ES-I3 (cell line): ENCODE measurements around the gene RNF180.
"Not testable (repeated sequence)": the region's sequence is repeated elsewhere in the genome, so short reads cannot be mapped to it uniquely, and the experiment has no call there.

Experiments used
- H3K36me3 ChIP-seq: 2 replicates; pipeline ENCODE4 v1.6.1; 2013; ENCODE audit warnings: mild to moderate bottlenecking, low read length, control low read depth, moderate library complexity; ENCODE audit not compliant: insufficient read depth
- H3K4me1 ChIP-seq: 2 replicates; pipeline ENCODE4 v1.6.1; 2013; ENCODE audit warnings: mild to moderate bottlenecking, control low read depth, low read length; ENCODE audit not compliant: insufficient read depth
- H3K9ac ChIP-seq: 2 replicates; pipeline ENCODE4 v1.6.1; 2013; ENCODE audit warnings: low read depth, mild to moderate bottlenecking, low read length, moderate library complexity
- H3K9me3 ChIP-seq: 2 replicates; pipeline ENCODE4 v1.6.1; 2013; ENCODE audit warnings: mild to moderate bottlenecking, low read length, moderate library complexity; ENCODE audit not compliant: control insufficient read depth, insufficient read depth

The RNF180 gene

DNA sequence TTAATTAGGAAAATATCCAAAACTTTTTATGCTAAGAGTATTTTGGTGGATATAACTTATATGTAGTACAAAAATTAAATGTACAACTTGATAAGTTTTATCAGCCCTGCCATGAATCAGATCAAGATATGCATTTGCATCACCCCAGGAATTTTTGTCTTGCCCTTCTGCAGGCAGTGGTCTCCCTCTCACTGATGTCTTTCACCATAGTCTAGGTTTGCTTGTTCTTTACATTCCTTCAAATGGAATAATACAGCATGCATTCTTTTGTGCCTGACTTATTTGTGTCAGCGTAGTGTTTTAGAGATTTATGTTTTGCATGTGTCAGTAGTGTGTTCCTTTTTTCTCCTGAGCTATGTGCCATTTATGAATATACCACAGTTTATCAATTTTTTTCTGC is 36.4 kb downstream of the RNF180 start:
- no peaks in the 10 kb centered on the region for H3K36me3 ChIP-seq
- H3K9me3 ChIP-seq = no peaks in the 10 kb centered on the region
- H3K4me1 ChIP-seq = no peaks in the 10 kb centered on the region
- H3K9ac ChIP-seq = no peak overlapping the region

DNA sequence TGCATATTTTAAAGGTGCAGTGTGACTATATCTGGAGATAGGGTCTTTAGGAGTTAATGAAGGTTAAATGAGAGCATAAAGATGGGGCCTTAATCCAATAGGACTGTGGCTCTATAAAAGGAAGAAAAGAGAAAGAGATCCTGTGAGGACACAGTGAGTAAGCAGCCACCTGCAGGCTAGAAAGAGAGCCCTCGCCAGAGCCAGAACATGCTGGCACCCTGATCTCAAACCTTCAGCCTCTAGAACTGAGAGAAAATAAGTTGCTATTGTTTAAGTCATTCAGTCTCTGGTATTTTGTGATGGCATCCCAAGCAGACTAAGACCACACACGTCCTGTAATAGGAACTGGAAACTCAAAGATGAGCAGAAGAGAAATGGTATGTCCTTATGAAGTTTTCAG is 41.0 kb downstream of the RNF180 start:
- Histone ChIP-seq H3K9ac (no peak overlapping the region), H3K9me3 (no peaks in the 10 kb centered on the region), H3K4me1 (peaks cover 4% of the 10 kb centered on the region; the same call in 1 of the 2 replicates), H3K36me3 (no peaks in the 10 kb centered on the region)

DNA sequence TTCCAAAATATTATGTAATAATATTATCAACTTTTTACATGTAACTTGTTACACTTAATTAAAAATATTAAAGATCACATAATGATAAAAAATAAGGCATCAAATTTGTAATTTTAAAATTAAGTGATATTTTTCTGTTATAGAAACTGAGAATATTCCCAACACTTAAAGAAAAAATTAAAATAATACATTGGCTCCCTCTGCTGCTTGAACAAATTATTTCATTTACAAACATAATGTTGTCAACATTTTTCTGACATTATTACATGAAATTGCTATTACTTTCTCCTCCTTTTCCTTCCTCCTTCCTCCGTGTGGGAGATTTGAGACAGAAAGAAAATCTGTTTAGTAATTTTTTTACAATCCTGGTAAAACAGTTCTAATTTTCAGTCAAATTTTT is 42.3 kb downstream of the RNF180 start:
- Histone ChIP-seq H3K9me3 (no peaks in the 10 kb centered on the region), H3K9ac (no peak overlapping the region), H3K4me1 (peaks cover 4% of the 10 kb centered on the region; the same call in 1 of the 2 replicates), H3K36me3 (no peaks in the 10 kb centered on the region)

DNA sequence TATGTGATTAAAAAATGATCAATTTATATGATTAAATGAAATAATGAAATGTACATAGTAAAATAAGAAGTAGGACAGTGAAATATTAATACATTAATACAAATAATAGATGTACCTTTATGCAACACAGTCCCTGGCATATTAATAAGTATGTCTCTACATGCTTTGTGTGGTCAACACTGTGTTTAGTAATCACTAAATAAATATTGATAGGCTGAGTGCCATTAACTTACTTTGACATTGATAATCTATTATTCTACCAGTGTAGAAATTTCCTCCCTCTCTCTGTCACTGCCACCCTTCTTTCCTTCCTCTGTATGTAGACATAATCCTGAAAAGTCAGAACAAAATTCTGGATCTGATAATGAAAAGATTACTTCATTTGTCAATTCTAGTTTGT is 43.7 kb downstream of the RNF180 start:
- H3K9ac ChIP-seq = no peak overlapping the region
- H3K36me3 ChIP-seq = no peaks in the 10 kb centered on the region
- H3K9me3 ChIP-seq = no peaks in the 10 kb centered on the region
- H3K4me1 ChIP-seq = peaks cover 4% of the 10 kb centered on the region; the same call in 1 of the 2 replicates

DNA sequence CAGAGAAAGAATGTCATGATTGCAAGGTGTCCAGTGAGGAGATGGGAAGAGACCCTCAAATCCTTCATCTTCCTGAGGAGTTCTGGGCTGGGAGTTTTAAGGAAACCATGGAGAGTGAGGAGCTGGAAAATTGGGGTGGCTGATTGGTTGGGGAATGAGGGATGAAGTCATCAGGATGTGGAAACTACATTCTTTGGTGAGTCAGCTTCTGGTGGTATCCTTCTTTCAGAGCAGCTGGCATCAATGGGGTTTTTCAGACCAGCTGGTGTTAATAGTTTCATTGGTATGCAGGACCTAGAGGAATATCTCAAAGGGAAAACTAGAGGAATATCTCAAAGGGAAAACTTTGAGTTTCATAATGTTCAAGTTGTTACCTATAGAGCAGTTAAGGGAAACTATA is 45.2 kb downstream of the RNF180 start:
- Histone ChIP-seq H3K36me3 (no peaks in the 10 kb centered on the region), H3K9ac (no peak overlapping the region), H3K4me1 (peaks cover 4% of the 10 kb centered on the region; the same call in 1 of the 2 replicates), H3K9me3 (no peaks in the 10 kb centered on the region)

DNA sequence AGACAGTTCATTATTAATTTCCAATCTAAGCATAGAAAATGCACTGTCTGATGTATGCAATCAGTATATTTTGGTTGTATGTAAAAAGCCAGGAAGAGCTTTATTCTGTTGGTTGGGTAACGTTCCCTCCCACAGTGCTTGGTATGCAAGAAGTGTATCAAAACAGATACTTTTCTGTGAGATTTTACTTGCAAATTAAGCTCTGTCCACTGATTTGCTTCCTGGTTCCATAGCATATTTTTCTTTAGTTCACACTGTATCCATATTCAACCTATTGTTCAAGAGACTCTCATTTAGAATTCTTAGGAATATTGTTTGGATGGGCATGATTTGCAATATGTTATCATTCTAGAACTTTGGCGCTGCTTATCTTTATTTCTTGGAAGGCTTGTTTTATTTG is 47.4 kb downstream of the RNF180 start:
- H3K4me1 ChIP-seq = peaks cover 4% of the 10 kb centered on the region; the same call in 1 of the 2 replicates
- H3K9ac ChIP-seq = no peak overlapping the region

DNA sequence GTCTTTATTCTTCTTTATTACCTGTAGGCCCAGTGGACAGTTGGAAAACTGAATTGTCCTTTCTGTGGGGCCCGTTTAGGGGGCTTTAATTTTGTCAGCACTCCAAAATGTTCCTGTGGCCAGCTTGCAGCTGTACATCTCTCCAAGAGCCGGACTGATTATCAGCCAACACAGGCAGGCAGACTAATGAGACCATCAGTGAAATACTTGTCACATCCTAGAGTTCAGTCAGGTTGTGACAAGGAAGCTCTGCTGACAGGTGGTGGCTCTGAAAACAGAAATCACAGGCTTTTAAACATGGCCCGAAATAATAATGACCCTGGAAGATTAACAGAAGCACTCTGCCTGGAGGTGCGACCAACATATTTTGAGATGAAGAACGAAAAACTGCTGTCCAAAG is 47.9 kb downstream of the RNF180 start:
- Histone ChIP-seq H3K36me3 (no peaks in the 10 kb centered on the region), H3K4me1 (peaks cover 4% of the 10 kb centered on the region; the same call in 1 of the 2 replicates), H3K9me3 (no peaks in the 10 kb centered on the region), H3K9ac (no peak overlapping the region)

More for the DNA sequence above, 47.4 kb downstream of the RNF180 start:
- Histone ChIP-seq H3K36me3 (no peaks in the 10 kb centered on the region), H3K9me3 (no peaks in the 10 kb centered on the region)

DNA sequence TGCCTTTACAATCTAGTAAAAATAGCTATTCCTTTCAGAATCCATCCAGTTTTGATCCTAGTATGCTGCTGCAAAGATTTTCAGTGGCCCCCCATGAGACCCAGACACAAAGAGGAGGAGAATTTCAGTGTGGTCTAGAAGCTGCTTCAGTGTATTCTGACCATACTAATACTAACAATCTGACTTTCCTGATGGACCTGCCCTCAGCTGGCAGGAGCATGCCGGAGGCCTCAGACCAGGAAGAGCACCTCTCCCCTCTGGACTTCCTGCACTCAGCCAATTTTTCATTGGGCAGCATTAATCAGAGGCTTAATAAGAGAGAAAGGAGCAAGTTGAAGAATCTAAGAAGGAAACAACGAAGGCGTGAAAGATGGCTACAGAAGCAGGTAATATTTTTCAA is 48.5 kb downstream of the RNF180 start:
- H3K9me3 ChIP-seq = no peaks in the 10 kb centered on the region
- peaks cover 4% of the 10 kb centered on the region; the same call in 1 of the 2 replicates for H3K4me1 ChIP-seq
- H3K36me3 ChIP-seq = no peaks in the 10 kb centered on the region
- no peak overlapping the region for H3K9ac ChIP-seq

DNA sequence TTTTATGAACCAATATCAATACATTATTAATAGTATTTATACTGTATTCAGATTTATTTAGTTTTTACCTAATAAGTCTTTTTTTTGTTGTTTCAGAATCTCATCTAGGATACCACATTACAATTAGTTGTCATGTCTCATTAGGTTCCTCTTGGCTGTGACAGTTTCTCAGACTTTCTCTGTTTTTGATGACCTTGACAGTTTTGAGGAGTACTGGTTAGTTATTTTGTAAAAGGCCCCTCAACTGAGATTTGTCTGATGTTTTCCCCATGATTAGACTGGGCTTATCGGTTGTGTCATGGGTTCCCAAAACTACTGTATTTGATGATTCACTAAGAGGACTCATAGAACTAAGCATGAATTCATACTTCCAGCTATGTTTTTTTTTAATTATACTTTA is 56.3 kb downstream of the RNF180 start:
- H3K9ac ChIP-seq = no peak overlapping the region
- no peaks in the 10 kb centered on the region for H3K36me3 ChIP-seq
- H3K4me1 ChIP-seq = no peaks in the 10 kb centered on the region
- peaks cover 3% of the 10 kb centered on the region; the same call in 1 of the 2 replicates for H3K9me3 ChIP-seq

DNA sequence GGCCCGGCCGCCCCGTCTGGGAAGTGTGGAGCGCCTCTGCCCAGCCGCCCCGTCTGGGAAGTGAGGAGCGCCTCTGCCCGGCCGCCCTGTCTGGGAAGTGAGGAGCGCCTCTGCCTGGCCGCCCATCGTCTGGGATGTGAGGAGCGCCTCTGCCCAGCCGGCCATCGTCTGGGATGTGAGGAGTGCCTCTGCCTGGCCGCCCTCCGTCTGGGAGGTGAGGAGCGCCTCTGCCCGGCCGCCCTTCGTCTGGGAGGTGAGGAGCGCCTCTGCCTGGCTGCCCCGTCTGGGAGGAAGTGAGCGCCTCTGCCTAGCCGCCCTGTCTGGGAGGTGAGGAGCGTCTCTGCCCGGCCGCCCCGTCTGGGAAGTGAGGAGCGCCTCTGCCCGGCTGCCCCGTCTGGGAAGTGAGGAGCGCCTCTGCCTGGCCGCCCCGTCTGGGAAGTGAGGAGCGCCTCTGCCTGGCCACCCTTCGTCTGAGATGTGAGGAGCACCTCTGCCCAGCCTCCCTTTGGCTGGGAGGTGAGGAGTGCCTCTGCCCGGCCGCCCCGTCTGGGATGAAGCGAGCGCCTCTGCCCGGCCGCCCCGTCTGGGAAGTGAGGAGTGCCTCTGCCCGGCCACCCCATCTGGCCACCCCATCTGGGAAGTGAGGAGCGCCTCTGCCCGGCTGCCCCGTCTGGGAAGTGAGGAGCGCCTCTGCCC is 59.8 kb downstream of the RNF180 start:
- not testable (repeated sequence) for H3K9ac ChIP-seq, H3K4me1 ChIP-seq

DNA sequence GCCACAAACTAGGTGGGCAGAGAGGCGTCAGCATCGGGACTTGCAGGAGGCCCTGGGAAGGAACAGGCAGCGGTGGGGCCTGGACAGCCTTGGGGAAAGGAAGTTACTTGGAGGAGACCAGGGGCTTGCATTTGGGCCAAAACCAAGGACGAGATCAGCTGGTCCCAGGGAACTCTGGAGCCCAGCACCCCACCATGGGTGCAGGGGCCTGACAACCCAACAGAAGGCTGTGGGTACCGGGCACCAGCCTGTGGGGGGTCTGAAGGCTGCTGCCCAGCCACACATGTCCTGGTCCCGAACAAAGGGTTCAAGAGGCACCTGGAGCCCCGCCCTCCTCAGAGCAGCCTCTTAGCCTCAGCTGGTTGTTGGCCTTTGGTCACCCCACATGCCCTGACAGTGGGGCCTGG is 61.5 kb downstream of the RNF180 start:
- H3K9ac ChIP-seq, H3K36me3 ChIP-seq, H3K4me1 ChIP-seq, H3K9me3 ChIP-seq: not testable (repeated sequence)

More for the DNA sequence above, 59.8 kb downstream of the RNF180 start:
- not testable (repeated sequence) for H3K9me3 ChIP-seq, H3K36me3 ChIP-seq

DNA sequence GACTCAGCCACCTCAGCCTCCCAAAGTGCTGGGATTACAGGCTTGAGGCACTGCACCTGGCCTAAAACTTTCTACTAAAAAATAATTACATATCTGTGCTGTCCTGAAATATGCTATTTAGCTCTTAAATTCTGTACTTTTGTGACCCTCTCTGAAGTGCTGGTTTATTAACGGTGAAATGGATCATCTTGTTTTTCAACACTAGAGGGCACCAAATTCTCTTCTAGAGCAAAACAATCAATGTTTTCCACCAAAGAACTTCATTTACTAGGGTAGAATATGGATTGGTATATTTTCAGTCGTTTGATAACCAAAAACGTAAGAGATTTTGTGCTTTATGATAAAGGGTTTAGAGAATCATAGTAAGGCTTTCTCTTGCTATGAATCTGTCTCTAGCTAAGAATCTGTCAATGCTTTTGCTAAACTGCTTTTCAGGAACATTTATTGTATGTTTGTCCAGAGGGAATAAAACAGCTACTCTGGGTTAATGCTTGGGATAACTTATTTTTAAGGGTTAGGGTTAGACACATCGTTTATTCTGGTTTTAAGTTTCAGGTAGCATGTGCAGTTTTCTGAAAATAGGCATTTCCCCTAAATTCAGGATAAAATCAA is 63.6 kb downstream of the RNF180 start:
- Histone ChIP-seq H3K36me3 (no peaks in the 10 kb centered on the region), H3K9ac (no peak overlapping the region), H3K9me3 (no peaks in the 10 kb centered on the region; the same call in 1 of the 2 replicates), H3K4me1 (no peaks in the 10 kb centered on the region)

DNA sequence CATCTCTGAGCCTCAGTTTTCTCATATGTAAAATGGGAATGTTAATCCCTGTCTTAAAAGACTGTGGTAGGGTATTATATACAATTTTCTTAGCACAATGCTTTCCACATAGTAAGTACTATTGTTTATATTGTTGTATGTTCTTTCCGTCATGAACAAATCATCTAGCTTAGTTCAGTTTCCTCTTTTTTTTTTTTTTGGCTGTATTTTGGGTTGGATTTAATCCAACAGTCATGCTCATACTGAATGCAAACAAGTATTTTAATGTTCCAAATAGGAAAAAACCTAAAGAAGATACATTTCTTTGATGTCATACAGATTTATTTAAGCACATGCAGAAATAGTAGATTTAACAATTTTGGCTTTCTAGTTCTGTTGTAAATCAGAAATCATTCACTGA is 95.1 kb downstream of the RNF180 start:
- Histone ChIP-seq H3K4me1 (no peaks in the 10 kb centered on the region), H3K9me3 (no peaks in the 10 kb centered on the region), H3K9ac (no peak overlapping the region), H3K36me3 (no peaks in the 10 kb centered on the region)

DNA sequence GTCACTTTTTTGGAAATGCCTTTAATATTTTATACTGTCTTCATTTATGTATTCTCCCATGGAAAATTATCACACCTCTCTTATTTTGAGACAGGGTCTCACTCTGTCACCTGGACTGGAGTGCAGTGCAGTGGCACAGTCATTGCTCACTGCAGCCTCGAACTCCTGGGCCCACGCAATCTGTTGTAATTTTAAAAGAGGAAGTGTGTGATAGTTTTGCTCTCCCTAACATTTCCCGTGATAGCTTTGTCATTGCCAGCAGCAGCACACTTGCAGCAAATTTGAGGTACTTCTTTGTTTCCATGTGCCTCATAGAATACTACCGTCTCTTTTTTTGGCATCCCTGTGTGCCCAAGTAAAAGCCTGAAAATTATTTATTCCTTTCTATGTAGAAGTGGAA is 103.5 kb downstream of the RNF180 start:
- Histone ChIP-seq H3K4me1 (no peaks in the 10 kb centered on the region), H3K36me3 (no peaks in the 10 kb centered on the region), H3K9ac (no peak overlapping the region), H3K9me3 (no peaks in the 10 kb centered on the region)

DNA sequence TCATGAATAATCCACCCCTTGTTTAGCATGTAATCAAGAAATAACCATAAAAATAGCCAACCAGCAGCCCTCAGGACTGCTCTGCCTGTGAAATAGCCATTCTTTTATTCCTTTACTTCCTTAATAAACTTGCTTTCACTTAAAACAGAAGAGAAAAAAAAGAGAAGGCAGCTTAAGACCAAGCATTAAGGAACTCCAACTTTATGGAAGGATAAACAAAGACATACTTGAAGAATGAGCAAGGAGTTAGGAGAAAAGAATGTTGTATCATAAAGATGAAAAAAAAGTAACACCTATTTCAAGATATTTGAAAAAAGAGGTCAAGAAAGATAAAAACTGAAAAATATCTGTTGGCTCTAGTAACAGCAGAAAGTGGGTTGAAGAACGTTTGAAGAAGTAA is 107.6 kb downstream of the RNF180 start:
- Histone ChIP-seq H3K36me3 (no peaks in the 10 kb centered on the region), H3K9ac (no peak overlapping the region), H3K9me3 (no peaks in the 10 kb centered on the region), H3K4me1 (no peaks in the 10 kb centered on the region)
